ENCODE measurements around the gene AHI1. TPM values are rescaled to one million over a fixed set of nuclear protein-coding genes. Genes with fewer than 3 reads are reported as not detected.

AHI1 gene
- polyA plus RNA-seq, 1 experiment: 29.0 TPM

GRCh38 chr6:135318738-135319469 is 178.6 kb downstream of the AHI1 start:
- Histone ChIP-seq H3K4me3 (ENCODE audit: low read depth, low read length) (no peak overlapping the region), H3K9me3 (ENCODE audit: control insufficient read depth, insufficient read depth, low read length) (no peaks in the 10 kb centered on the region), H3K27me3 (ENCODE audit: control insufficient read depth, insufficient read depth, low read length) (no peaks in the 10 kb centered on the region), H3K27ac (ENCODE audit: low read depth, low read length) (no peak overlapping the region)
- no peak for TF ChIP-seq CTCF (IDR thresholded peaks at IDR 0.05; ENCODE audit: low read depth, low read length)
- DNase-seq (ENCODE audit: low read depth, low spot score): no peak
- ChIA-PET CTCF (no interaction called here), POLR2A (no interaction called here)

- ChIA-PET POLR2A (no interaction called here), CTCF (interaction anchor here (1.6 kb wide), 1 partner anchor 9 kb away, joined by 3 read pairs; no protein-coding TSS in a partner anchor)
- no peak for TF ChIP-seq CTCF (IDR thresholded peaks at IDR 0.05; ENCODE audit: low read depth, low read length)
- Histone ChIP-seq H3K9me3 (ENCODE audit: control insufficient read depth, insufficient read depth, low read length) (no peaks in the 10 kb centered on the region), H3K4me3 (ENCODE audit: low read depth, low read length) (no peak overlapping the region), H3K27me3 (ENCODE audit: control insufficient read depth, insufficient read depth, low read length) (no peaks in the 10 kb centered on the region), H3K27ac (ENCODE audit: low read depth, low read length) (no peak overlapping the region)
- no peak for DNase-seq (ENCODE audit: low read depth, low spot score)
These were observed 183.0 kb downstream of the AHI1 start for GRCh38 chr6:135314543-135314942.

GRCh38 chr6:135311446-135312200 is 185.9 kb downstream of the AHI1 start:
- Histone ChIP-seq H3K4me3 (ENCODE audit: low read depth, low read length) (no peak overlapping the region), H3K9me3 (ENCODE audit: control insufficient read depth, insufficient read depth, low read length) (no peaks in the 10 kb centered on the region), H3K27ac (ENCODE audit: low read depth, low read length) (no peak overlapping the region), H3K27me3 (ENCODE audit: control insufficient read depth, insufficient read depth, low read length) (no peaks in the 10 kb centered on the region)
- POLR2A ChIA-PET: no interaction called here
- TF ChIP-seq CTCF (IDR thresholded peaks at IDR 0.05; ENCODE audit: low read depth, low read length): no peak
- CTCF ChIA-PET: no interaction called here
- DNase-seq (ENCODE audit: low read depth, low spot score): no peak

- no peak overlapping the region for H3K4me3 ChIP-seq (ENCODE audit: low read depth, low read length)
- ChIA-PET POLR2A (no interaction called here), CTCF (no interaction called here)
- H3K9me3 ChIP-seq (ENCODE audit: control insufficient read depth, insufficient read depth, low read length): no peaks in the 10 kb centered on the region
- H3K27me3 ChIP-seq (ENCODE audit: control insufficient read depth, insufficient read depth, low read length): no peaks in the 10 kb centered on the region
- no peak overlapping the region for H3K27ac ChIP-seq (ENCODE audit: low read depth, low read length)
- TF ChIP-seq CTCF (IDR thresholded peaks at IDR 0.05; ENCODE audit: low read depth, low read length): no peak
- DNase-seq (ENCODE audit: low read depth, low spot score): no peak
These were observed 187.2 kb downstream of the AHI1 start for GRCh38 chr6:135310291-135310690.

- Histone ChIP-seq H3K4me3 (ENCODE audit: low read depth, low read length) (no peak overlapping the region), H3K9me3 (ENCODE audit: control insufficient read depth, insufficient read depth, low read length) (no peaks in the 10 kb centered on the region), H3K27me3 (ENCODE audit: control insufficient read depth, insufficient read depth, low read length) (no peaks in the 10 kb centered on the region), H3K27ac (ENCODE audit: low read depth, low read length) (no peak overlapping the region)
- DNase-seq (ENCODE audit: low read depth, low spot score): no peak
- ChIA-PET CTCF (no interaction called here), POLR2A (no interaction called here)
- no peak for TF ChIP-seq CTCF (IDR thresholded peaks at IDR 0.05; ENCODE audit: low read depth, low read length)
These were observed 190.7 kb downstream of the AHI1 start for GRCh38 chr6:135306740-135307420.
